GM12878 (cell line): ENCODE results near the gene TMEM53. TPM values are rescaled to one million over a fixed set of nuclear protein-coding genes. Genes with fewer than 3 reads are reported as not detected.

Experiments
- CBX3 ChIP-seq: fragments of 200-600 bp; sonication (generic); IDR thresholded peaks from 2 replicates; pipeline ENCODE4 v1.6.1; 2016; ENCODE audit warnings: low read depth, borderline replicate concordance
- EED ChIP-seq: sonication (generic); IDR thresholded peaks from 2 replicates; pipeline ENCODE4 v1.6.1; 2016; ENCODE audit warnings: antibody characterized with exemption, low read depth
- ETV6 ChIP-seq, 2 experiments: fragments of 450-650 bp in 1 of 2; IDR thresholded peaks in 1 of 2; conservative IDR thresholded peaks in 1 of 2; 2 replicates each; pipeline ENCODE4 v1.6.1; 2014; ENCODE audit warnings: antibody characterized with exemption in 1 of 2, borderline replicate concordance in 1 of 2, low read depth in 1 of 2, mild to moderate bottlenecking in 1 of 2, moderate library complexity in 1 of 2
- GABPA ChIP-seq: IDR thresholded peaks from 2 replicates; pipeline ENCODE4 v1.6.1; 2014; ENCODE audit warnings: antibody characterized with exemption, low read depth, mild to moderate bottlenecking, inconsistent platforms
- GATAD2B ChIP-seq: fragments of 450-650 bp; conservative IDR thresholded peaks from 2 replicates; pipeline ENCODE4 v1.6.1; 2017; ENCODE audit warnings: low read depth, mild to moderate bottlenecking, moderate library complexity
- HDAC6 ChIP-seq: fragments of 200-600 bp; sonication (generic); IDR thresholded peaks from one replicate; pipeline ENCODE4 v1.8.0; 2017; ENCODE audit warnings: antibody characterized with exemption; ENCODE audit not compliant: unreplicated experiment
- IKZF1 ChIP-seq: fragments of 450-650 bp; conservative IDR thresholded peaks from 2 replicates; pipeline ENCODE4 v1.6.1; 2017; ENCODE audit warnings: antibody characterized with exemption, mild to moderate bottlenecking
- KDM1A ChIP-seq: fragments of 200-600 bp; sonication (generic); IDR thresholded peaks from 2 replicates; pipeline ENCODE4 v1.6.1; 2016; ENCODE audit warnings: borderline replicate concordance
- NBN ChIP-seq: fragments of 450-650 bp; IDR thresholded peaks from 2 replicates; pipeline ENCODE4 v1.6.1; 2016
- POU2F2 ChIP-seq: IDR thresholded peaks from 3 replicates; pipeline ENCODE4 v1.6.1; 2011; ENCODE audit warnings: low read depth, mild to moderate bottlenecking, low read length, borderline replicate concordance
- RAD51 ChIP-seq: fragments of 450-650 bp; IDR thresholded peaks from 2 replicates; pipeline ENCODE4 v1.6.1; 2016; ENCODE audit warnings: moderate library complexity, mild to moderate bottlenecking, inconsistent platforms
- YBX1 ChIP-seq: fragments of 450-650 bp; IDR thresholded peaks from 2 replicates; pipeline ENCODE4 v1.6.1; 2016; ENCODE audit warnings: antibody characterized with exemption
- polyA plus RNA-seq, 11 experiments: library from polyadenylated mRNA; depleted of rRNA in 4 of 11; unstranded in 6 of 11; stranded (reverse) in 5 of 11; fragments of >200 nt; fragmentation: Nextera tagmentation in 4 of 11; fragmentation: Illumina TruSeq in 1 of 11; extraction: Ambion mirVana in 4 of 11; extraction: Trizol in 1 of 11; gene quantifications; 1 replicate in 1 of 11; 2 replicates in 10 of 11; pipeline versions ENCODE4 v1.2.1 to v1.2.3, GENCODE V29; 2011 to 2016; ENCODE audit warnings: inconsistent platforms in 2 of 11, missing spikeins in 2 of 11, low read depth in 1 of 11
- total RNA-seq, 4 experiments: library from RNA; depleted of rRNA in 3 of 4; stranded (reverse); fragments of >200 nt in 3 of 4; fragmentation: Illumina TruSeq in 1 of 4; extraction: Trizol in 1 of 4; gene quantifications; 2 replicates each; pipeline versions ENCODE4 v1.2.1 to v1.2.3, GENCODE V29; 2013 to 2021
- TF ChIP-seq, protein P1 (sequence below): fragments of 450-650 bp; formaldehyde crosslinking; IDR thresholded peaks from 2 replicates; pipeline ENCODE4 v1.5.0; 2022; ENCODE audit warnings: mild to moderate bottlenecking, missing genetic modification characterization
- TF ChIP-seq, protein P2 (sequence below): fragments of 450-650 bp; IDR thresholded peaks from 2 replicates; pipeline ENCODE4 v1.6.1; 2014; ENCODE audit warnings: mild to moderate bottlenecking
- TF ChIP-seq, protein P3 (sequence below): IDR thresholded peaks from 2 replicates; pipeline ENCODE4 v1.6.1; 2012; ENCODE audit warnings: low read depth, low read length, improper control_type of control experiment

Gene TMEM53
- total and polyA plus RNA-seq, 10 of the 15 experiments (the other 5 are each of a cell fraction or from before 2014, with no cell fraction given): 3.1 to 23.9 (median 11.1) TPM

DNA sequence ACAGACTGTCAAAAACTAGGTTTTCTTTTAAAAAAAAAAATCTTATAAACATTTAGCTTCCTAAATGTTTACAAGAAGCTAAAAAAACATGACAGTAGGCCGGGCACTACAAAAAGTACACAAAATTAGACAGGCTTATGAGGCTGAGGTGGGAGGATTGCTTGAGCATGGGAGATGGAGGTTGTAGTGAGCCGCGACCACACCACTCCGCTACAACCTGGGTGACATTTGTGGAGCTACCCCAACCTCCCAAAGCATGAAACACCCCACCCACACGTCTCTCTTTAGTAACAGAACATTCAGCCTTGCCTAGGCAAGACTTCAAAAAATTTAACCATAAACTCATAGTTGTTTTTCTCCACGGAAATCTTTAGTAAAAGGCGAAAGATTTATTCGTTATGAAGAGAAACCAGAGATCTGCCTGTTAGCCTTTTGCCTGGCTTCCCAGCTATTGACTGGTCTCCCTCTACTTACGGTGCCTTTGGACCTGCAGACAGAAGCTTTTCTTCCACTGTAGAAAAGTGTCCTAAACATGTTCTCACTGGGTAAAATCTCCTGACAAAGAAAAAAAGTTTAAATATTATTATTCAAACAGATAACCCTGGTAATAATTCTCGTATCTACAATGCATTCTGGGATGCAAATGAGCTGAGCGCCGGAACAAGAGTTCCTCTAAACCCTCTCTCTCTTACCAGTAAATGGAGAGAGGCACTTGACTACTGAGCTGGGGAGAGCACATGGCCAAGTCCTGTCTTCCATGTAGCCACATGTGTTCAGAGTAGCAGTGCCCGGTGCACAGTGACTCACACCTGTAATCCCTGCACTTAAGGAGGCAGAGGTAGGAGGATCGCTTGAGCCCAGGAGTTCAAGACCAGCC is 47.4 kb upstream of the TMEM53 start (continued):
- TF ChIP-seq, protein P1, sequence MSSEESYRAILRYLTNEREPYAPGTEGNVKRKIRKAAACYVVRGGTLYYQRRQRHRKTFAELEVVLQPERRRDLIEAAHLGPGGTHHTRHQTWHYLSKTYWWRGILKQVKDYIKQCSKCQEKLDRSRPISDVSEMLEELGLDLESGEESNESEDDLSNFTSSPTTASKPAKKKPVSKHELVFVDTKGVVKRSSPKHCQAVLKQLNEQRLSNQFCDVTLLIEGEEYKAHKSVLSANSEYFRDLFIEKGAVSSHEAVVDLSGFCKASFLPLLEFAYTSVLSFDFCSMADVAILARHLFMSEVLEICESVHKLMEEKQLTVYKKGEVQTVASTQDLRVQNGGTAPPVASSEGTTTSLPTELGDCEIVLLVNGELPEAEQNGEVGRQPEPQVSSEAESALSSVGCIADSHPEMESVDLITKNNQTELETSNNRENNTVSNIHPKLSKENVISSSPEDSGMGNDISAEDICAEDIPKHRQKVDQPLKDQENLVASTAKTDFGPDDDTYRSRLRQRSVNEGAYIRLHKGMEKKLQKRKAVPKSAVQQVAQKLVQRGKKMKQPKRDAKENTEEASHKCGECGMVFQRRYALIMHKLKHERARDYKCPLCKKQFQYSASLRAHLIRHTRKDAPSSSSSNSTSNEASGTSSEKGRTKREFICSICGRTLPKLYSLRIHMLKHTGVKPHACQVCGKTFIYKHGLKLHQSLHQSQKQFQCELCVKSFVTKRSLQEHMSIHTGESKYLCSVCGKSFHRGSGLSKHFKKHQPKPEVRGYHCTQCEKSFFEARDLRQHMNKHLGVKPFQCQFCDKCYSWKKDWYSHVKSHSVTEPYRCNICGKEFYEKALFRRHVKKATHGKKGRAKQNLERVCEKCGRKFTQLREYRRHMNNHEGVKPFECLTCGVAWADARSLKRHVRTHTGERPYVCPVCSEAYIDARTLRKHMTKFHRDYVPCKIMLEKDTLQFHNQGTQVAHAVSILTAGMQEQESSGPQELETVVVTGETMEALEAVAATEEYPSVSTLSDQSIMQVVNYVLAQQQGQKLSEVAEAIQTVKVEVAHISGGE (CRISPR knock-in tag): peak; percentile 84
- TF ChIP-seq, protein P2, sequence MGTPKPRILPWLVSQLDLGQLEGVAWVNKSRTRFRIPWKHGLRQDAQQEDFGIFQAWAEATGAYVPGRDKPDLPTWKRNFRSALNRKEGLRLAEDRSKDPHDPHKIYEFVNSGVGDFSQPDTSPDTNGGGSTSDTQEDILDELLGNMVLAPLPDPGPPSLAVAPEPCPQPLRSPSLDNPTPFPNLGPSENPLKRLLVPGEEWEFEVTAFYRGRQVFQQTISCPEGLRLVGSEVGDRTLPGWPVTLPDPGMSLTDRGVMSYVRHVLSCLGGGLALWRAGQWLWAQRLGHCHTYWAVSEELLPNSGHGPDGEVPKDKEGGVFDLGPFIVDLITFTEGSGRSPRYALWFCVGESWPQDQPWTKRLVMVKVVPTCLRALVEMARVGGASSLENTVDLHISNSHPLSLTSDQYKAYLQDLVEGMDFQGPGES: no peak
- TF ChIP-seq ETV6 (conservative IDR thresholded peaks at IDR 0.05 in 1 of 2, IDR thresholded peaks at IDR 0.05 in 1 of 2; ENCODE audit: borderline replicate concordance in 1 of 2, low read depth in 1 of 2) (peak in 1 of 2 experiments; percentile 88; a peak in 2 of 4 replicates), POU2F2 (peak; percentile 100), YBX1 (0 out of 2 replicates have a peak, but pooled peaks have one; percentile 28), NBN (peak; percentile 100), HDAC6 (peak; percentile 96), IKZF1 (peak; percentile 86), CBX3 (no peak), EED (peak; percentile 80), GATAD2B (no peak; the same call in 1 of the 2 replicates), KDM1A (no peak), RAD51 (peak; percentile 43; the same call in 1 of the 2 replicates), GABPA (peak; percentile 68; the same call in 1 of the 2 replicates)
- TF ChIP-seq, protein P3, sequence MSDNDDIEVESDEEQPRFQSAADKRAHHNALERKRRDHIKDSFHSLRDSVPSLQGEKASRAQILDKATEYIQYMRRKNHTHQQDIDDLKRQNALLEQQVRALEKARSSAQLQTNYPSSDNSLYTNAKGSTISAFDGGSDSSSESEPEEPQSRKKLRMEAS: no peak
